ENCODE measurements around the gene RTTN.
A peak's percentile ranks its signal among the peaks of the same experiment; 100 is the strongest.

Gene RTTN

DNA sequence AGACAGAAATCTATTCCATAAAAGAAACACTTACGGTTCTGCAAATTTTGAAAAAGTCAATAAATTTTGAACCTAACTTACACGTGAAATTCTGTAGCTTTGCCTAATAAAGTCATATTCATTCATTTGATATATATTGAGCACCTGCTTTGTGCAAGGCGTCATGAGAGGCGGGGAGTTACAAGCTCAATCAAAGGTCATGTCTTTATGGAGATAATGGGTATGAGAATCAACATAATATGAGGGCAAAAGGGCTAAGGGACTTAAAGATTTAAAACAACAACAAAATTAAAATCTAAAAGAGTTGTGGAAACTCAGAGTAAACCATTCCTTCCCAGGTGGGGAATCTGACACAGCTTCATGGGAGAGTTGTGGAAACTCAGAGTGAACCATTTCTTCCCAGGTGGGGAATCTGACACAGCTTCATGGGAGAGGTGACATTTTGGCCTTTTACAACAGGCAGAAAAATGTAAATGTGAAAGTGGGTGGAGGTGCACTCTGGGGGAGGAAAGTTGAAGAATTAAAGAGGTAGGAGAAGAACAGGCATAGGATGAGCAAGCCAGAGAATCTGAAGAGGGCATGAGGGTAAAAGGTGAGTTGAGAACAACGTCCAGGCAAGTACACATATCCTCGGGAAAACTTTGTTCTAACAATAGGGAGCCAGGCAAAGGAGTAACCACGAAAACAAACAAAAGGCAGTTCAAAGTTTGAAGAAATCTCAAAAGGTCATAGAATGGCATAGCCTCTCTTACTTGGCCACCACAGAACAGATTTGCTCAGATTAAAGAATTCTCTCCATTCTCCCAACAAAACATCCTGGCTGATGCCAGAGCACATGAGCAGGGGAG is 208.3 kb downstream of the RTTN start:
- TF ChIP-seq, protein P1, sequence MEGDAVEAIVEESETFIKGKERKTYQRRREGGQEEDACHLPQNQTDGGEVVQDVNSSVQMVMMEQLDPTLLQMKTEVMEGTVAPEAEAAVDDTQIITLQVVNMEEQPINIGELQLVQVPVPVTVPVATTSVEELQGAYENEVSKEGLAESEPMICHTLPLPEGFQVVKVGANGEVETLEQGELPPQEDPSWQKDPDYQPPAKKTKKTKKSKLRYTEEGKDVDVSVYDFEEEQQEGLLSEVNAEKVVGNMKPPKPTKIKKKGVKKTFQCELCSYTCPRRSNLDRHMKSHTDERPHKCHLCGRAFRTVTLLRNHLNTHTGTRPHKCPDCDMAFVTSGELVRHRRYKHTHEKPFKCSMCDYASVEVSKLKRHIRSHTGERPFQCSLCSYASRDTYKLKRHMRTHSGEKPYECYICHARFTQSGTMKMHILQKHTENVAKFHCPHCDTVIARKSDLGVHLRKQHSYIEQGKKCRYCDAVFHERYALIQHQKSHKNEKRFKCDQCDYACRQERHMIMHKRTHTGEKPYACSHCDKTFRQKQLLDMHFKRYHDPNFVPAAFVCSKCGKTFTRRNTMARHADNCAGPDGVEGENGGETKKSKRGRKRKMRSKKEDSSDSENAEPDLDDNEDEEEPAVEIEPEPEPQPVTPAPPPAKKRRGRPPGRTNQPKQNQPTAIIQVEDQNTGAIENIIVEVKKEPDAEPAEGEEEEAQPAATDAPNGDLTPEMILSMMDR (IDR thresholded peaks at IDR 0.05; ENCODE audit: low read length, missing control alignments) = no peak
- no peak for DNase-seq (ENCODE audit: low read depth)
- H3K4me3 ChIP-seq (replicated peaks; ENCODE audit: low read depth, low read length) = no peak overlapping the region

DNA sequence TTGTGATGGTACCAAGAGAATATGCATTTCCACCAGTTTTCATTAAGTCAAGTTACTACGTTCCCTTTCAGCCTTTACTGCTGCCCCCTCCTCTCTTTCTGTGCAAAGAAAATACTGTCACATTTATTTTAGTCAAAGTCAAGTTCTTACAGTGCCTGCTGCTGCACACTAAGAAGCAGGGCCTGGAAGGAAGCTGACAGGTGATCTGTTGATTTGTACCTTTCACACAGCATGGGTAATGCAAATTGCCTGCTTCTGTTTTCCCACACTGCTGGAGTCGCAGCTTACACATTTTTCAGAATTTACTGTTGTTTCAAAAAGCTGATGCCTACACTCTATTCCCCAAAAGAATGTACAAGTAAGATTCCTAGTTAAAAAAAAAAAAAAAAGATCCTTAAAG is 209.1 kb downstream of the RTTN start:
- TF ChIP-seq, protein P1 (IDR thresholded peaks at IDR 0.05; ENCODE audit: low read length, missing control alignments) = no peak
- no peak for DNase-seq (ENCODE audit: low read depth)
- no peak overlapping the region for H3K4me3 ChIP-seq (replicated peaks; ENCODE audit: low read depth, low read length)

DNA sequence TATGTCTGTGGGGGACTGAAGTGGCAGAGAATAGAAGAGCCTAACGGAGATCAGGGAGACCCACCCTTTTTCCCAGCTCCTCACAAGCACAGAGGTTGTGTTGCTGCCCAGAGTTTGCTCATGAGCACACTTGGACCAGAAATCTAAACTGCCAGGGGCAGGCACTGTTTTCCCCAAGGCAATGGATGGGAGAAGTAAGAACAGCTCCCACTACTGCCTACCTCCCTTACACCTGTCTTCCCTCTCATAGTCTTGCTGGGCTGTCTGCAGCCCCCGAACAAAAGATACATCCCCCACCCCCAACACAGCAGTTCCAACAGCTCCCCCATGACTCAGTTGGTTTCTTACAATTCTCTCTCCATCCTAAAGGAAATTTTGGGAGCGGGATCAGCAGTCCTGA is 209.7 kb downstream of the RTTN start:
- TF ChIP-seq, protein P1 (IDR thresholded peaks at IDR 0.05; ENCODE audit: low read length, missing control alignments) = no peak
- H3K4me3 ChIP-seq (replicated peaks; ENCODE audit: low read depth, low read length) = no peak overlapping the region
- DNase-seq (ENCODE audit: low read depth) = no peak

DNA sequence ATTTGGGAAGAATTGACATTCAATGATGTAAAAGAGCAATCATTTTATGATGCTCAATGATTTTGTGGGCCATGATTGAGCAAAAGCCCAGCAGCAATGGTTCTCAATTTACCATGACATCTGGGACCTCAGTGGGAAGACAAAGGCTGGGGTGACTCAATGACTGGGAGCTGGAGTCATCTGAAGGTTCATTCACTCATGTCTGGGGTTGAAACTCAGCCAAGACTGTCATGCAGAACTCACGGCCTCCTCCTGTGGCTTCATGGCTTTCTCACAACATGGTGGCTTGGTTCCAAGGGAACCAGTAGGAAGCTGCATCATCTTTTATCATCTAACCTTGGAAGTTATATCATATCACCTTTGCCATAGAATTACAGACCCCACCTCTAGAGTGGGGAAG is 212.7 kb downstream of the RTTN start:
- DNase-seq (ENCODE audit: low read depth) = peak; percentile 31
- TF ChIP-seq, protein P1 (IDR thresholded peaks at IDR 0.05; ENCODE audit: low read length, missing control alignments) = no peak
- H3K4me3 ChIP-seq (replicated peaks; ENCODE audit: low read depth, low read length) = no peak overlapping the region

DNA sequence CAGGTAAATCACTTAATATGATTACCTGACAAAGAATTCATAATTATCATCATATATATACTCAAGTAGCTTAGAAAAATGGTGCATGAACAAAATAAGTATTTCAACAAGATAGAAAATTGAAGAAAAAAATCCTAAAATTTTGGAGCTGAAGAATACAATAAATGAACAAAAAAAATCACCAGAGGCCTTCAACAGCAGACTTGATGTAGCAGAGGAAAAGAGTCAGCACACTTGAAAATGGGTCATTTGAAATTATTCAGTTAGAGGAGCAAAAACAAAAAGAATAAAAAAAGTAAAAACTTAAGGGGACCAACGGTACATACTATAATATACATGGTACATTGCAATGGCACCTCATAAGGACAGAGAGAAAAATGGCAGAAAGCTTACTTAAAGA is 217.6 kb downstream of the RTTN start:
- DNase-seq (ENCODE audit: low read depth) = no peak
- TF ChIP-seq, protein P1 (IDR thresholded peaks at IDR 0.05; ENCODE audit: low read length, missing control alignments) = no peak
- no peak overlapping the region for H3K4me3 ChIP-seq (replicated peaks; ENCODE audit: low read depth, low read length)

DNA sequence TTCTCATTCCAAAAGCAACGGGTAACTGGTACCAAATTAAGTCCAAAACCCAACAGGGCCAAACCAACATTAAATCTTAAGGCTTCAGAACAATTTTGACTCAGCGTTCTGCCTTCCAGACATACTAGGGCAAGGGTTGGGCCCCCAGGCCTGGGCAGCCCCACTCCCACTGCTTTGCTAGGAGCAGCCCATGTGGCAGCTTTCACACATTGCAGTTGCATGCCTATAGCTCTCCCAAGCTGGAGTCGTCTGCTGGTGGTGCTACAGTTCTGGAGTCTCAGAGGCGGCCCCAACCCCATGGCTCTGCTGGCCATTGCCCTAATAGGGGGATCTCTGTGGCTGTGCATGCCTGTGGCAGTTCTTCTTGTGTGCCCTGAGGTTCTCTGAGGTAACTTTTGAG is 220.2 kb downstream of the RTTN start:
- no peak overlapping the region for H3K4me3 ChIP-seq (replicated peaks; ENCODE audit: low read depth, low read length)
- TF ChIP-seq, protein P1 (IDR thresholded peaks at IDR 0.05; ENCODE audit: low read length, missing control alignments) = no peak
- DNase-seq (ENCODE audit: low read depth) = no peak

DNA sequence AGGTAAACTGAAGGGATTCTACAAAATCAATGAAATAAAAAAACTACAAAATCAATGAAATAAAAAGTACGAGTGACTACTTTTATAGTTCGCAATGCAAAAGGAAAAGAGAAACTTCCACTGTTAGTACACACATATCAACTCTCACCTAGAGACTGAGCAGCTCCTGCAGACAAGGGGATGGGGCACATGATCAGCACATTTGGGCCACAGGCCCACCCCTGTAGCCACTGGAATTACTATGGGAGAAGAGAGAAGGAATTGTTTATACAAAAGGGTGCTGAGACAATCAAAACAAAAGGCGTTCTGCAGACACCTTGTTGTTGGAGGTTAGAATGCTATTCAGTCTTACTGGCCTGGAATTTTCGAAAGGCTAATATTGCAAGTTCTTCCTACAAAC is 223.1 kb downstream of the RTTN start:
- H3K4me3 ChIP-seq (replicated peaks; ENCODE audit: low read depth, low read length) = no peak overlapping the region
- TF ChIP-seq, protein P1 (IDR thresholded peaks at IDR 0.05; ENCODE audit: low read length, missing control alignments) = no peak
- no peak for DNase-seq (ENCODE audit: low read depth)

All from fibroblast of pulmonary artery (primary cell).